Forelimb muscle (tissue), 1 donor: ENCODE results near the gene LRRN2. TPM values are rescaled to one million over a fixed set of nuclear protein-coding genes. Genes with fewer than 3 reads are reported as not detected.
"Not testable (repeated sequence)": the region's sequence is repeated elsewhere in the genome, so short reads cannot be mapped to it uniquely, and the experiment has no call there.

ENCODE experiments used
- DNase-seq: peaks from one replicate; pipeline ENCODE4 v3.0.0-alpha.2; 2013; ENCODE audit warnings: low read depth
- polyA plus RNA-seq: library from polyadenylated mRNA; unstranded; fragments of 120-200 nt; gene quantifications from one replicate; pipeline ENCODE4 v1.2.1, GENCODE V29; 2013; ENCODE audit not compliant: insufficient read length

The LRRN2 gene
- polyA plus RNA-seq: 6.8 TPM

DNA sequence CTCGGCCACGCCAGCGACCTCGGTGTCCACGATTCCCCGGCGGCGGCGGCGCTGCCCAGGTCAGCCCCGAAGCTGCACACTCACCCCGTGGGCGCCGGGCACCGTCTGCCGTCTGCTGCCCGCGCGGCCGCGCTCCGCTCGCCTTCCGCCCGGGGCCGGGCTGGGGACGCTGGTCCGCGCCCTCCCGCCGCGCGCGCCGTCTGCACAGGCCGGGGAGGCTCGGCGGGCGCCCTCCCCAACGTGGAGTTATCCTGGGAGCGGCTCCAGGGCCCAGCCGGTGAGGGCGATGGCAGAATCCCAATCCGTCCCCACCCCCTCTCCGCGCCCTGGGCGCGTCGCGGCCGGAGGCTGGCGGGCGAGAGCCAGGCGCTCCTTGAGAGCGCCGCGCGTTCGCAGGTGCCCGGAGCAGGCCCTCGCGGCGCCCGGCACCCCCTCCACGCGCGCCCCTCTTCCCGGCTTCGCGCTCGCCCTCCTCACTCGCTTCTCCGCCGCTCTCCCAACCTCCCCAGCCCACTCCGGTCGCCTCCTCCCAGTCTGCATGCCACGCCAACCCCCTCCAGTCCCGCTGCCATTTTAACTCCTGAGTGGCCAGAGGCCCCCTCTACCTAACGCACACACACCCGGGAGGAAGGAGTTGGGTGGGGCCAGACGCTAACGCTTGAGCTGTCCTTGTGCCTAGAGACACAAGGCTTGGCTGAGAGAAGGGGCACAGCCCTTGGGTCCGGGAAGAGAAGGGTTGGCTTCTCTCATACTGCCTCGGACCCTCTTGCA, at the start of gene LRRN2:
TSS of gene LRRN2 (minus strand) at position 503 of the 771 bp plus-strand sequence. CDS start 65,746 bp downstream, outside the sequence.
- DNase-seq: no peak

DNA sequence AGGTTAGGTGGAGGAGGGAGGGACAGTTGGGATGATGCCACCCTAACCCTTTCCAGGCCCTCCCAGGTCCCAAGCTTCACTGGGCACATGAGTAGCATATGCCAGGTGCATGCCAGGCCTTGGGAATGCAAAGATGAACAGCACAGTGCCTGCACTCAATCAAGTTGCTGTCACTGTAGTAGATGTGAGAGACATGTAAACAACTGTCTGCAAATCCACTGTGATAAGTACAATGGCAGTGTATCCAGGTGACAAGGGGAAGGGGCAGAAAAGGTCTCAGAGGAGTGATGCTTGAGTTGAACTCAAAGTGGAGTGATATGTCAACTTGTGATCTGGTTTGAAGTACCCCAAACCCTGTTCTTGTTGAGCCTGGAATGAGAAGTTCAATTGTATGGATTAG, 49.5 kb upstream of the LRRN2 start:
- DNase-seq: no peak

DNA sequence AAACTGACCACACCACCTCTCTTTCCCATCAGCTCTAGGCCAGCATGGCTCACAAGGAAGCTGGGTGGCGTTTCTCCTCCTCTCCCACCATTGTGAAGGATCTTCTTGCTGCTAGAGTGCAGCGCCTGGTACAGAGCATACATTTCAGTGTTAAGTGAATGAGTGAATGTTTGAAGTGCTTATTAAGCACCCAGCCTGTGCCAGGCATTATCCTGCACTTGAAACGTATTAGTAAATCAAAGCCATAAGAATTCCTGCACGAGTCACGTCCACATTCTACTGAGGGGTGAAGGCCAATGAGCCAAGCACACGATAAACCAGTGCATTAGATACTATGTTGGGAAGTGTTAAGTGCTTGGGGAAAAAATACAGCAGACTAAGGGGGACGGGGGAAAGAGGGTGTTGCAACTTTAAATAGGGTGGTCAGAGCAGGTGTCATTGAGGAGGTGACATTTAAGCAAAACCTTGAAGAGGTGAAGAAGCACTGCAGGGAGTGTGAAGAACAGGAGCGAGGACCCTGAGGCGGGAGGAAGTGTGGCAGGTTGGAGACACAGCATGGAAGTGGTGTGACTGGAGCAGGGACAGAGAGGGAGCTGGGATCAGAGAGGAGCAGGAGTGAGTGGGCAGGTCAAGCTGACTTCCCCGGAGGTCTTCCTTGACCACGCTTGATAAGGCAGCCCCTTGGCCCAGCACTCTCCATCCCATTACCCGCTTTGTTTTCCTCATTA, 48.5 kb upstream of the LRRN2 start:
- no peak for DNase-seq

DNA sequence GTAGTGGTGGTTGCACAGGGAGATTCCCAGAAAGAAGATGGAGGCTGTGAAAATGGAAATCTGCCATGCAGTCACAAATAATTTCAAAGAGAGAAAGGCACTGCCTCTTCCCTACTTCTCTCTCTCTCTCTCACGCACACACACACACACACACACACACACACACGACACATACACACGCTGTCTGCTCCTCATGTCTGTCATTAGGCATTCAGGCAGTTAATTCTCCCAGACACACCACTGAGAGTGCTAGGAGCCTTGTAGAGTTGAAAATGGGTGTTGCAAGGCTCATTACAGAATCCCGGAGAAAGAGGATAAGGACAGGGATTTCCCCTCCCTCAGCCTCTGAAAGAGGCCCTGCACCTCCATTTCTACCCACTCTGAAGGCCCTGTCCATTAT, 47.8 kb upstream of the LRRN2 start:
- no peak for DNase-seq

DNA sequence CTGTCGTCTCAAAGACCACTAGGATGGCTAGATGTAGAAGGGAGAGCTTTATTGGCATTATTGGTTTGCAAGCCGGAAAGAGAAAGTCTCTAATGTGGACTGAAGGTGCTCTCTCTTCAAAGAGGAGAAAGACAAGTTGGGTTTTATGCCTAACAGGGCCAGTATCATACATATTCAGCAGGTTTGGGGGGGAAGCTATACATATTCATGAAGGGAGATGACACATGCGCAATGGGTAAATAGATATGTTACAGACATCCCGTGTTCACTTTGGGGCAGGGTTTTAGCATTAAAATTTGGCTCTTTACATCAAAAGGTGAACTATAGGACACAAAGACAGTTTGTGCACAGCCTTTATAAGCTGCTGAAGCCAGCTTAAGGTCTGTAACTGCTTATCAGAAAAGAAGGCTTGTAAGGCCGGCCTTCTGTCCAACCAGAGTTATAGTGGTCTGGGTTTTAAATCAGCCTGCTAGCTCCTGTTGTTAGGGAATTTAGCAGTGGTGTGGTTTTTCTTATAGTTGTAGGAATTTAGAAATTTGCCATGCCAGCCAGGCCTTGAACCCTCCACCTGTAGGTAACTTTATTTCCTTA, 46.5 kb upstream of the LRRN2 start:
- no peak for DNase-seq

DNA sequence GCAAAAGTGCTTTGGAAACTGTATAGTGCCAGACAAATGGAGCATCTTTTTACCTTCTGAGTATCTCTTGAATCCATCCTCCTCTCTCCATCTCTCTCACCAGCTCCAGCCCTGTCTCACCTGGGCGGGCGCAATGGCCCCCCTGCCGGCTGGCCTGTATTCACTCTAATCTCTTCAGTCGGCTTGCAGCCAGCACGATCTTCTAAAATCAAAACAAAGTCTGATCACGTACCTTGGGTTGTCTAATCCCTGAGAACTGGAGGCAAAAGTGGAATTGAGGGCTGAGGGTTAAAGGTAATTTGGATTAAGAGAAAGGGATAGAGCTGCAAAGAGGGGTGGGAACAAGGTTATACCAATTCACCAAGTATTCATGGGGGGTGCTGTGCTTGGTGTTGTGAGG, 46.0 kb upstream of the LRRN2 start:
- no peak for DNase-seq

DNA sequence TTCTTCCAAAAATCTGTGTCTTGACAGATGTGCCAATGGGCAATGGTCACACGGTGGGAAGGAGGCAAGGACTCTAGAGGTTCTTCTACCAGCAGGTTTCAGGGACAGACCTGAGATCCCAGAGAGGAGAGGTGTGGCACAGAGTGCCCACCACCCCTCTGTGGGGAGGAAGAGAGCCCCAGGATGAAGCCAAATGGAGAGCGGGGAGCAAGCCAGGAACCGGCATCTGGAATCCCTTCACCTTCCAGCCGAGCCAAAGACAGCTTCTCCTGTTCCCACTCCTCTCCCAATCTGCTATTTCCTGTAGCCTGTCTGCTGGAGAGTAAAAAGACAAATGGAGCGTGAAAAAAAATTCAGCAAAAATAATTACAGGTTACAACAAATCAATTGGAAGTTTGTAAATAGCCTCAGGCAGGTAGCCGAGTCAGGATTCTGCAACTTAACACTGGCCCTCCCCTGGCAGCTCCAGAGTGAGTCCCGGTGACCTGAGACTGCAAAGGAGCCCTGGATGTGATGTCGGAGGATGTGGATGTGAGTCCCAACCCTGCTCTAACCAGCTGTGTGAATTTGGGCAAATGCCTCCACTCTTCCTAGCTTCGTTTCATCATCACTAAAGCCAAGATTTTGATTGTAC, 45.4 kb upstream of the LRRN2 start:
- no peak for DNase-seq

DNA sequence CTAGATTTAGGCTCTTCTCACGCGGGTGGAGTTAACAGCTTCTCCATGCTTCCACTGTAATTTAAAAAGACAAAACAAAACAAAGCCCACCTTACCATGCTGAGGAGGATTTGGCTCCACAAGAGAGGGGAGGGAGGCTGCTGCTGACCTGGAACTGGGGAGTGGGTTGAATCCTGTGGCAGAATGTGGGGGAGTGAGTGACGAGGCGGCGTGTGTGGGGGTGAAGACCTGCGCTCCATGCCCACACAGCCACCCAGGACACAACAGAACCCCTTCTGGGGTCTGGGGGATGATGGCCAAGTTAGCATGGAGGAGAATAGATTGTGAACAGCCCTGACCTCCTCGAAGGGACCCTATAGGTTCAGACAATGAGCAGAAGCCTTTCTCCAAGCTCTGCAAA, 44.0 kb upstream of the LRRN2 start:
- DNase-seq: no peak

DNA sequence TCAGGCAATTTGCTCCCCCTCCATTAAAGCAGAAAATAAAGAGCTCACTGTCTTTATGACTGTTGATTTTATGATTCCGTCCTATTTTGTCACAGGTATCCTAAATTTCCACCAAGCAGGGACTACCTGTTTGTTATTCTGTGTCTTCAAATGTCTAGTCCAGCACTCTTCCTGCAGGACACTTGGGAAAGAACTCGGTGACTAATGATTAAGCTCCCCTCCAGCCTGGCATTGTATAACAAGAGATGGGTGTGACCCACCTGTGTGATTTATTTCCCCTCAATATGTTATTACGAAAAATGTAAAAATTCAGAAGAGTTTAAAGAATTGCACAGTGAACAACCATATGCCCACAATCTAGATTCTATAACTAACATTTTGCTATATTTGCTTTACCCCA, 42.9 kb upstream of the LRRN2 start:
- DNase-seq: no peak

DNA sequence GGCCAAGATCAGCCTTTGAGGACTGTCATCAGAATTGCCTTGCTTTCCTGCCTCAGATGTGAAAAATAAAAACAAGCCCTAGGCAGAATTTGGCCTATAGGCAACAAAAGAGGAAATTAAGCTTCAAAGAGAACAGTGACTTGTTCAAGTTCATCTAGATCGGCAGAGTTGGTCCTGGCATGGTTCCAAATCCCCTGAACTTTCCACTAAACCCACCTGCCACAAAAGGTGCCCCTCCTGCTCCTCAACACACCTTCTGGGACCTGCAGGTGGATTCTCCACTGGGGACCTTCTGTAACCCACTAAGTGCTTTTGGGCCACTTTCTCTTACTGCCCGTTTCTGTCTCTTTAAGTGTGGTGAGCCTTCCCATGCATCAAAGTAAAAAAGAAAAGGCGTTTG, 42.5 kb upstream of the LRRN2 start:
- no peak for DNase-seq

DNA sequence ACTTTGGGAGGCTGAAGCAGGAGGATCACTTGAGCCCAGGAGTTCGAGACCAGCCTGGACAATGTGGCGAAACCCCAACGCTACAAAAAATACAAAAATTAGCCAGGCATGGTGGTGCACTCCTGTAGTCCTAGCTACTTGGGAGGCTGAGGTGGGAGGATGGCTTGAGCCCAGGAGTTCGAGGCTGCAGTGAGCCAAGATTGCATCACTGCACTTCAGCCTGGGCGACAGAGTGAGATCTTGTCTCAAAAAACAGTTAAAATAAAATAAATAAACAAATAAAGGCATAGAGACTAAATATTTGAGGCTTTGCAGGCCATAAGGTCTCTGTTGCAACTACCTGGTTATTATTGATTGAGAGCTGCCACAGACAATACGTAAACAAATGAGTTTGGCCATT, 41.9 kb upstream of the LRRN2 start:
- not testable (repeated sequence) for DNase-seq

DNA sequence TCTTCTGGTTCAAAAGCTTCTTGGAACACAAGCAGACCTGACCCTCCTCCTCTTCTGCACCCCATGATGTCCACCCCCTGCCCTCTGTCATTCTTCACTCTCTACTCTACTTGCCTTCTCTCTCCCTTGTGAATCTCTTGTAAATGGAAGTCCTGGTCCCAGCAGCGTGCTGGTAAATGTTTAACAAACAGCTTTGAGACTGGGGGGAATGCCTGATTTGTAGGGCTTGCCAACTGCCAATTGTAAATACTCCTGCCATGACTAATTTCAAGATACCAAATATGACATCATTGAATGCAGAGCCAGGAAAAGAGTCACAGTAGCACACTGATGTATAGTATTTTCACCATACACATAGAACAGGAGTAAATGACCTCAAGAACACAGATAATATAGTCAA, 40.9 kb upstream of the LRRN2 start:
- DNase-seq: no peak

DNA sequence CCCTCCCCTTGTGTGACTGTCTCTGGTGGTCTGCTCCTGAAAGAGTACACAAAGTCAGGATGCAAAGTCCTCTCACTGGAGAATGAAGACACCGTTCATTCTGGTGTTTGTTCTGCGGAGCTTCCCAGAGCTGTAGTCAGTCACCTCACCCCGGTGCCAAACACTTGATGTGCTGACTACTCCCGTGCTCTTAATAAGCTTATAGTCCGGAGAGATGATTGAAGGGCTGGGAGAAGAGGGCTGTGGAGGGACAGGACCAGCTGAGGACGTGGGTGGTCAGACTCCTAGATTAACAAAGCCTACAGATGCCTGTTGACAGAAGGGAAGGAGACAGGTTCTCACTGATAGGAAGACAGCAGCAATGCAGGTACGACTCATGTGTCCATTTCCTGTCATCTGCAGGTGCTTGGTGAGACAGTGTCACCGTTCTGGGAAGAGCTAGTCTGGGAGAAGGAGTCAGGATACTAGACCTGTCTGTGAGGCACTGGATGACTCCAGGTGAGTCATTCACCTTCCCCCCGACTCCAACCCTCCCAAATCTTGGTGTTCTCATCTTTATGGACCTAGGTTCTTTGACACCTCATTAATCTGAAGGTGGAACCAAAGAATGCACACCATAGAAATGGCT, 40.4 kb upstream of the LRRN2 start:
- DNase-seq: no peak

DNA sequence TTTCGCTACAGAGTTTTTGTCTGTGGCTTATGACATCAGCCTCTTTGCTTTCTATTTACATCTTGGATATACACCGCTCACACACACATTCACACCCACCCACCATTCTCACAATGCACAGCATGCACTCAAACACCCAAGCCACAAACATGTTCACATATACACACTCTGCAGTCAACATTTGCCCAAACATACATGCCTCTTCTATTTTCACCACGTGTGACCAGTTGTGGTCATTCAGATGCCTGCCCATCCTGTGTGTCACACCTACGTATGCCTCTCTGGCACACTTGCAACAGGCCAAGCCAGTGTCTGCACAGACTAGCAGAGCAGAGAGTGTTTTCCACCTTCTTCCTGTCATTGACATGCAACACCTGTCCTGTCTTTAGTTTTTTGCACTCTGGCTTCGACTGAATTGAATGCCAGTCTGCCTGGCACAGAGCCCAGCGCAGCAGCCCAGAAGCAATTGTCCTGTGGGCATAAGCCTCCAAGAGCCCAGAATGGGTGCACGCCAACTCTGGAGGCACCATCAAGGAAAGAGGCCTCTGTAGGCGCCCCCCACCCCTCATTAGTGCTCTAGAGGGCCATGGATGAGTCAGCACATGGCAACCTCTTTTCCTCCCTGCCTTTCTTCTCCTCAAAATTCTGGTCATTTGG, 37.7 kb upstream of the LRRN2 start:
- no peak for DNase-seq

DNA sequence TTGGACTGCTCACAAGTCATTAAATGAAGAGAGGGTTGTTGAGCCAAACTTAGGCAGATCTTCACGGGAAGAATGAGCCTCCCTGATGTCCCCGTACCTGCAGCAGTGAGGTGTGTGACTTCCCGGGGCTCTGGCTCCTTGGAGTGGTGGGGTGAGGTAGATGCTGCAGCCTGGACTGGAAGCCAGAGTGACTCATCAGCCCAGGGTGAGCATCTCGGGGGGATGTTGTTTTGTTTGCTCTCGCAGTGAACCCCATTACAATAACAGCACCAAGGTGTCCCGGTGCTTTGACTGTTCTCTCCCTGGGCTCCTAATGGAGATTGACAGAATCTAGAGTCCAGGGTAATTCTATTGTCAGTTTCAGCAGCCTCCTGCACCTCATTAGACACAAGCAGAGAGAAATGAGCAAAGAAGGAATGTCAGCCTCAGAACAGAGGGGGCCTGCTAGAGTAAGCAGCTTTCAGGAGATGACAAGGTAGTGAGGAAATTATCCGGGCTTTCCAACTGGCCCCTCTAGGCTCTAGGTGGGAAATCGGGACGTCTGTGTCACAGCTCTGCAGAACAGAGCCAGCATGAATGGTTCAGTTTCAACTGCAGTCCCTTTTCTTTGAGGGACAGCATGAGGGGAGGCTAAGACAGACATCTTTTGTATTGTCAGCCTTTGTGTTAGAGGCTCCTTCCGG, 36.0 kb upstream of the LRRN2 start:
- DNase-seq: no peak

DNA sequence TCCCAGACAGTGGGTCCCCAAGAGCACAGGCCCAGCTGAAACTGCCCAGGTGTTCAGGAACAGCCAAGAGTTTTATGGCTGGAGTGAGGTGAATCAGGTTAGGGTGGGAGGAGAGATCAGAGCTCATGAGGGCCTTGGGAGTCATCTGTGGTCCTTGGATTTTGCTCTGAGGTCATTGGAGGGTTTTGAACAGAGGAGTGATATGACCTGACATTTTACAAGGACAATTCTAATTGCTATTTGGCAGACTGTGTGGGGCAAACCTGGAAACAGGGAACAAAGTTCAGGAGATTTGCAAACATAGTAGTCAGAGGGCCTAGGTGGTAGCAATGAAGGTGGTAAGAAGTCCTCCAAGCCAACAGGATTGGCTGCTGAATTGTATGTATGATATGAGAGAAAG, 31.1 kb upstream of the LRRN2 start:
- DNase-seq: no peak

DNA sequence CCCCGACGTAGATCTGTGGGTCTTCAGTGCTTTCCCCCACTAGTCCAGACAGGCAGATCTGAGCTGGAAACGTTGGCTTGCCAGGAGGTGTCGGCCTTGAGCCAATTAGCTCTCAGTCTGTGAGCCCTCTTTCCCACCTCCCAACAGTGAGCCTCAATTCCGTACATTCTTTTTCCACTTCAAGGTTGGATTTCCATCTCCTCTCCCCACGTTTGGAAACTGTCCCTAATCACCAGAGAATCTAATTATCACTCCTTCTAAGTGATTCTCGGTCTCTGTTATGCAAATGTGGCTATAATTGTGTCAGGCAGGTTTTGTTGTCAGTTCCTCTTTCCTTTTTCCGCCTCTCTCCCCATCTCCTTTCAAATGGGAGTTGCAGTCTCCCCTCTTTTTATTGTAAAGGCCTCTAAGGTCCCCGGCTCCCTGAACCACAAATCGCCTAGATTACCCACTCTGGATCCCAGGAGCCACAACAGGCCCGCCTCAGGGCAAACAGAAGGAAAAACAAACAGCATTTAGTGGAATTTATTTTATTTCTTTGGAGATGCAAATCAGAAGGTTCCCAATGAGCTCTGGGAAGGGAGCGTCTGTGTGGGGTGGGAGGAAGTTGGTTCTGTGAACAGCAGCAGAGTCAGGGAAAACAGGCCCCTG, 29.4 kb upstream of the LRRN2 start:
- DNase-seq: no peak

DNA sequence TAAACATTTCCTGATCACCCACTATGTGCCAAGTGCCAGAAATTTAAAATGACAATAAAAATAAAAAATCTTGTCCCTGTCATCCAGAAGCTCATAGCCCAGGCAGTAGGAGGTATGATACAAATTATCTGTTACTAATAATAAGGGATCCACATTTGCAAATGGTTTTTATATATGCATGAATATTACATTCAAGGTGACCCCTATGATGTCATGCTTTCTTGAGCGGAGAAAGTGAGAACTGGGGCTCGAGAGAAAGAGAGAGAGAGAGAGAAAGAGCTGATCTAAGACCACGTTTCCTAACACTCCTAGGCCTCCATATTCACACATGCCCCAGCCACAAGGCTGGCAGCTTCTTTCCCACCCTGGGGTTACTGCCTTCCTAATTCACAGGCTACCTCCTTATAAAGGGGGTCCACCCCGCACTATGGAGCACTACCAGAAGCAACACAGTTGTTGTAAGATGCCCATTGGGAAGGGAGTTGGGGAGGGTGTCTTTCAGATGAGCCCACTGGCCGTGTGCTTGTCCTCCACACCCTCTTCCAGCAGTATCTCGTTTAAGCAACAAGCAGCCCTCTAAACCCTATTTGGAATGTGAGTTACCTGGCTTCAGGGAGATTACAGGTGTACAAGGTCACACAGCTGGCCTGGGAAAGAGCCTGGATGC, 28.8 kb upstream of the LRRN2 start:
- DNase-seq: no peak

DNA sequence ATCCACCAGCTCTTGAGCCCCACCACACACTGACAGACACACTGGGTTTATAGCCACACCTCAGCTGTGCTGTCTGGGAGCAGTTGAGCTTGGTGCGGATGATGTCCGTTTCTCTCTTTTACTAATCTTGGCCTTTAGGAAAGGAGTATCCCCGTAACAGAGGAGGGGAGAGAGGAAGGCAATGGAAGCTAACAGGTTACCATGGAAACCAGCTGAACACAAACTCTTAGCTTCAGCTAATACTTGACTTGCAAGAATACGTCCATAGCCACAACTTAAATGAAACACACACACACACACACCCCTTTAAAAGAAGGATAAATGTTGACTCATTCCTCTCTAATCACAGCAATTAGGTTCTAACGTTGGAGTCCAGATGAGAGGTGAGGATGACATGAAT, 28.0 kb upstream of the LRRN2 start:
- DNase-seq: no peak
